Testis (tissue), 2 donors: ENCODE data around the gene SRBD1.

Experiments used
- CTCF ChIP-seq, 3 experiments: fragments of 450-650 bp in 2 of 3; fragments of 200-600 bp in 1 of 3; sonication (generic) in 1 of 3; IDR thresholded peaks; one replicate each; pipeline ENCODE4 v1.5.1; 2016 to 2019; ENCODE audit warnings: antibody characterized with exemption in 3 of 3, mild to moderate bottlenecking in 2 of 3, moderate library complexity in 1 of 3
- POLR2A ChIP-seq: fragments of 450-650 bp; IDR thresholded peaks from one replicate; pipeline ENCODE4 v1.6.1; 2017; ENCODE audit warnings: antibody characterized with exemption, mild to moderate bottlenecking, moderate library complexity

- TF ChIP-seq POLR2A (no peak), CTCF (IDR thresholded peaks at IDR 0.05) (no peak)
Measured at GRCh38 chr2:45614871-45615415, 3.9 kb upstream of the SRBD1 start.
